ENCODE results near the gene MAP3K20.
"Not testable (repeated sequence)": the region's sequence is repeated elsewhere in the genome, so short reads cannot be mapped to it uniquely, and the experiment has no call there.

MAP3K20 gene

DNA sequence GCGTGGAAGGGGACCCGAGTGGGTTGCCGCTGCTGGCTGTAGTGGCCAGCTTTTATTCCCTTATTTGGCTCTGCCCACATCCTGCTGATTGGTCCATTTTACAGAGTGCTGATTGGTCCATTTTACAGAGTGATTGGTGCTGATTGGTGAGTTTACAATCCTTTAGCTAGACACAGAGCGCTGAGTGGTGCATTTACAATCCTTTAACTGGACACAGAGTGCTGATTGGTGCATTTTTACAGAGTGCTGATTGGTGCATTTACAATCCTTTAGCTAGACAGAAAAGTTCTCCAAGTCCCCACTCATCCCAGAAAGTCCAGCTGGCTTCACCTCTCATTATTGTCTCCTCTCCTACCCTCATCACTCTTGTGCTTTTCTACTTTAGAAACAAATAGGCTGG lies 225.9 kb downstream of the MAP3K20 start:
- H3K4me1 ChIP-seq (ENCODE audit: control insufficient read depth, insufficient read depth, low read length): peaks cover 18% of the 10 kb centered on the region
- not testable (repeated sequence) for H3K36me3 ChIP-seq (ENCODE audit: control insufficient read depth, insufficient read depth, low read length); H3K9ac ChIP-seq (ENCODE audit: low read depth, low read length); H3K27ac ChIP-seq (ENCODE audit: low read depth, low read length); H3K4me3 ChIP-seq (ENCODE audit: low read depth, low read length); H3K27me3 ChIP-seq (ENCODE audit: control insufficient read depth, insufficient read depth, low read length)
- H3K9me3 ChIP-seq (ENCODE audit: control insufficient read depth, insufficient read depth, low read length): peaks cover 38% of the 10 kb centered on the region

DNA sequence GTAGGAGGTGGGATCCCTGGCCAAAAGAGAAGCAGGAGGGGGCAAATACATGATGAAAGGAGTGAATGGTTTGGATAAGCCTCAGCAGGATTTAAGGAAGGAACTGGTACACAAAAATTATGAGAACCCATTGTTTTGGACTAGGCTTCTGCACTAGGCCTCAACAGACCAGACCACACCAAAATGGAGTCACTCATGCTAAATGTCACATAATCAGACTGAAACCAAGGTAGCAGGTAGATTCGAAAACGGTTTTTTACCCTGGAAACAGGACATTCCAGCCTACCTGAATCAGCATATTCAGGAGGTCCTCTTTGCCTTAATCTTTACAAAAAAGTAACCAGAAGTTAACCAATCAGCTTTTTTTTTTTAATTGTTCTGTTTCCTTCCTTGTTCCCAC lies 229.7 kb downstream of the MAP3K20 start:
- no peaks in the 10 kb centered on the region for H3K27me3 ChIP-seq (ENCODE audit: control insufficient read depth, insufficient read depth, low read length)

DNA sequence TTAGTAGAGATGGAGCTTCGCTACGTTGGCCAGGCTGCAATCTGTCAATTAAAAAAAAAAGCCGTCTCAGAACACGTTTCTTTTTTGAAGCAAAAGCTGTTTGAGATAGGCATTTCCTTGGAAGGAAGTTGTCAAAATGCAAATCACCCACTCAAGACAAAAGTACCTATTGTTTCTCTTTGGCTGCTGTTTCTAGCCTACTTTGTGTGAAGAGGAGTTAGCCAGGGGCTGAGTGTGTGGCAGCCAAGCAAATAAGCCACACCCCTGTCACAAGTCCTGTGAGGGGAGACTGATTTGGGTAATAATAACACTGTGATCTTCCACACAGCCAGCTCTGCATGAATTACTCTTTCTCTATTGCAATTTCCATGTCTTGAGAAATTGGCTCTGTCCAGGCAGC lies 231.6 kb downstream of the MAP3K20 start:
- Histone ChIP-seq H3K27ac (ENCODE audit: low read depth, low read length) (peak overlapping the region; percentile 20), H3K4me3 (ENCODE audit: low read depth, low read length) (no peak overlapping the region), H3K27me3 (ENCODE audit: control insufficient read depth, insufficient read depth, low read length) (no peaks in the 10 kb centered on the region), H3K36me3 (ENCODE audit: control insufficient read depth, insufficient read depth, low read length) (no peaks in the 10 kb centered on the region), H3K4me1 (ENCODE audit: control insufficient read depth, insufficient read depth, low read length) (peaks cover 28% of the 10 kb centered on the region), H3K9ac (ENCODE audit: low read depth, low read length) (no peak overlapping the region), H3K9me3 (ENCODE audit: control insufficient read depth, insufficient read depth, low read length) (no peaks in the 10 kb centered on the region)

More for the DNA sequence above, 229.7 kb downstream of the MAP3K20 start:
- Histone ChIP-seq H3K4me1 (ENCODE audit: control insufficient read depth, insufficient read depth, low read length) (peaks cover 28% of the 10 kb centered on the region), H3K9me3 (ENCODE audit: control insufficient read depth, insufficient read depth, low read length) (peaks cover 3% of the 10 kb centered on the region; the same call in 1 of the 2 replicates), H3K27ac (ENCODE audit: low read depth, low read length) (no peak overlapping the region), H3K9ac (ENCODE audit: low read depth, low read length) (no peak overlapping the region), H3K36me3 (ENCODE audit: control insufficient read depth, insufficient read depth, low read length) (no peaks in the 10 kb centered on the region), H3K4me3 (ENCODE audit: low read depth, low read length) (no peak overlapping the region)

DNA sequence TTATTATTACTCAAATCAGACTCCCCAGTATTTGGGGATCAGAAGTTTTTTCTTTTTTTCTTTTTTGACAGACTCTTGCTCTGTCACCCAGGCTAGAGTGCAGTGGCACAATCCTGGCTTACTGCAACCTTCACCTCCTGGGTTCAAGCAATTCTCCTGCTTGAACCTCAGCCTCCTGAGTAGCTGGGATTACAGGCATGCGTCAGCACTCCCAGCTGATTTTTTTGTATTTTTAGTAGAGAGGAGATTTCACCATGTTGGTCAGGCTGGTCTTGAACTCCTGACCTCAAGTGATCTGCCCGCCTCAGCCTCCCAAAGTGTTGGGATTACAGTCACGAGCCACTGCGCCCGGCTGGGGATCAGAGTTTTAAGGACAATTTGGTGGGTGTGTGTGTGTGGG lies 233.7 kb downstream of the MAP3K20 start:
- H3K9me3 ChIP-seq (ENCODE audit: control insufficient read depth, insufficient read depth, low read length); H3K9ac ChIP-seq (ENCODE audit: low read depth, low read length); H3K27me3 ChIP-seq (ENCODE audit: control insufficient read depth, insufficient read depth, low read length); H3K36me3 ChIP-seq (ENCODE audit: control insufficient read depth, insufficient read depth, low read length); H3K4me3 ChIP-seq (ENCODE audit: low read depth, low read length); H3K27ac ChIP-seq (ENCODE audit: low read depth, low read length): not testable (repeated sequence)
- H3K4me1 ChIP-seq (ENCODE audit: control insufficient read depth, insufficient read depth, low read length): peaks cover 28% of the 10 kb centered on the region

DNA sequence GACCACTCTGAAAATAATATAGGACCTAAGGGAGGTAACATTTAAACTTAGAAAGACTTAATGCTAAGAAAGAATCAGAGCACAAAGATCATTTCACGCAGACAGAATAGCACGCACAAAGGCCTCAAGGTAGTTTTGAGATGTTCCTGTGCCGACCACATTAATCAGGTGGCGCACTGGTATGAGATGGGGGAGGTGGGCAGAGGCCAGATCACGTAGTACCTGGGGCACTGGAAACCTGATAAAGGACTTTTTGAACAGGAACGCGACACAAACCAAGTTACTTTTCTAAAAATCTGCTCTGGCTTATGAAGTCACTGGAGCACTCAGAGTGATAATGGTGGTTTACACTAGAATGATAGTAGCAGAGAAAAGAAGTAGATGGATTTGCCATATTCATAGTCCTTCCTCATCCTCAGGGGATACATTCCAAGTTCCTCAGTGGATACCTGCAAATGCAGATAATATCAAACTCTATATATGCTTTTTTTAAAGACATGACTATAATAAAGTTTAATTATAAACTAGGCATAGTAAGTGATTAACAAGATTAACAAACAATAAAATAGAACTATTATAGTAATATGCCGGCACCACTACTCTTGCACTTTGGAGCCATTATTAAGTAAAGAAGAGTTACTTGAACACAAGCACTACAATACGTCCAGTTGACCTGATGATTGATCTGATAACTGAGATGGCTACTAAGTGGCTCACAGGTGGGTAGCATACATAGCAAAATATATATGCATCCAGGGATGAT lies 236.4 kb downstream of the MAP3K20 start:
- Histone ChIP-seq H3K9ac (ENCODE audit: low read depth, low read length) (no peak overlapping the region), H3K36me3 (ENCODE audit: control insufficient read depth, insufficient read depth, low read length) (no peaks in the 10 kb centered on the region), H3K4me3 (ENCODE audit: low read depth, low read length) (no peak overlapping the region), H3K9me3 (ENCODE audit: control insufficient read depth, insufficient read depth, low read length) (no peaks in the 10 kb centered on the region), H3K4me1 (ENCODE audit: control insufficient read depth, insufficient read depth, low read length) (peaks cover 6% of the 10 kb centered on the region), H3K27ac (ENCODE audit: low read depth, low read length) (no peak overlapping the region), H3K27me3 (ENCODE audit: control insufficient read depth, insufficient read depth, low read length) (no peaks in the 10 kb centered on the region)
